MG63 (cell line): Measurements from ENCODE around the gene F13A1. TPM values are rescaled to one million over a fixed set of nuclear protein-coding genes. Genes with fewer than 3 reads are reported as not detected.

Source experiments
- DNase-seq: peaks from one replicate; pipeline ENCODE4 v3.0.0-alpha.2; 2020
- H3K27me3 ChIP-seq: fragments of 250-450 bp; sonication (Bioruptor Pico); 2 replicates; pipeline ENCODE4 v1.5.1; 2020; ENCODE audit warnings: mild to moderate bottlenecking, moderate library complexity
- H3K36me3 ChIP-seq: fragments of 250-450 bp; sonication (Bioruptor Pico); 2 replicates; pipeline ENCODE4 v1.5.1; 2020; ENCODE audit warnings: mild to moderate bottlenecking, moderate library complexity
- H3K4me3 ChIP-seq: fragments of 250-450 bp; sonication (Bioruptor Pico); 2 replicates; pipeline ENCODE4 v1.5.1; 2020; ENCODE audit warnings: mild to moderate bottlenecking, moderate library complexity
- H3K9me3 ChIP-seq: fragments of 250-450 bp; sonication (Bioruptor Pico); 2 replicates; pipeline ENCODE4 v1.5.1; 2020; ENCODE audit warnings: mild to moderate bottlenecking, moderate library complexity
- total RNA-seq: library from RNA; depleted of rRNA; stranded (reverse); fragments of >200 nt; shearing (Covaris generic); gene quantifications from 2 replicates; pipeline ENCODE4 v1.2.3, GENCODE V29; 2014; ENCODE audit warnings: low replicate concordance

Gene F13A1
- total RNA-seq, 1 experiment from 2014 or later, result not detected

DNA sequence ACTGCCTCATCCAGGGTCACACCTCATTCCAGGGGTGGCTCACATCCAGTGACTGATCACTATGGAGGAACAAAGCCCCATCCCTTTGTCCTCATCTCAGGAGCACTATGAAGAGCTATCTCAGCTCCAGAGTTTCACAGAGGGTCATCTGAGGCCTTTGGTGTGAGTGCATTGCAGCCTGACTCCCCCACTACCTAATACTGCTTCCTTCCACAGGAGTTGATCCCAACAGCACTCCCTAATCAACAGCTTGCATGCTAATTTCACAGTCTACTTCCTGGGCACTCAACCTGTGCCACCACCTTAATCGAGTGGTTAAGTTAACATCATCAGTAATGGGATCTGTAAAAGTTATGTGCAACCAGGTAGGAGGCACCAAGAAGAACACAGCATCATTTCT lies 37.7 kb downstream of the F13A1 start:
- Histone ChIP-seq H3K4me3 (no peak overlapping the region), H3K36me3 (no peaks in the 10 kb centered on the region), H3K9me3 (no peaks in the 10 kb centered on the region), H3K27me3 (no peaks in the 10 kb centered on the region)
- DNase-seq, result no peak

DNA sequence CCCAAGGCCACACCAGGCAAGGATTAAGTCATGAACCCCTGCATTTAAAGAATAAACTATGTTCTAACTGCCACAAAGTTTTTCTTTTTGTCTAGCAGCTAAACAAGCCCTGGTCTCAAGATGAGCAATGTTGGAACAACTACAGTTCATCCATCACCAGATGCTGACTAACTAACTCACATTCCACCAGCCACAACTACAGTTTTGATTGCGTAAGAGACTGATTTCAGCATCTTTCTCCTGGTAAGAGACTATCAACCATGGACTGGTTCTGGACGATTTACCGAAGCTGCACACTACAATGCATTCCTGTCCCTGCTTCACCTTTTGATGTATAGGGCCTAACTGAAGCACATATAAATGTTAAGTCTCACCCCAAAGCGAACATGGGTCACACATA lies 43.0 kb downstream of the F13A1 start:
- H3K27me3 ChIP-seq, result no peaks in the 10 kb centered on the region
- H3K9me3 ChIP-seq, result no peaks in the 10 kb centered on the region
- H3K36me3 ChIP-seq, result no peaks in the 10 kb centered on the region
- H3K4me3 ChIP-seq, result no peak overlapping the region
- DNase-seq, result no peak

DNA sequence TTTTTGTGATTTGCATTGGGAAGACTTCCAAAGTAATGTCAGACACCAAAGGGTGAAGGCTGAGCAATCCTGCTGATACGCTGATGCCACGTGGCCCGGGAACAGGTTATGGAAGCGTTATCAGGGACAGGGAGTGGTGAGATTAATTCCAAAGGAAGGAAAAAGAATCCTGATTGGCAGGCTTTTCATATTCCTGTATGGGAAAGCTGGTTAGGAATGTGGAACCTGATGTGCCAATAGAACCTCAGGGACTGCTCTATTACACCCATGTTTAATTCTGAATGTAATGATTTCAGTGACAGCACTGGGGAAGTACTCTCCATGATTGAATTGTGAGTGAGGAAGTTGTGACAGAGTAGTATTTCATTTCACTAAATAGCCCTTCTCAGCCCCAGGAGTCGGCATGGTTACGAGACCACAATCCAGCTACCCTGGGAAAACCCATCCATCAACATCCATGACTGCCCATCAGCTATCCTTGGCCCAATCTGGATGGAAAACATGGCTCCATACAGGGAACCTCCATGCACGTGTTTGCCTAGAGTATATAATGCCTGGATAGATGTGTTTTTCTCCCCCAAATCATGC lies 49.4 kb downstream of the F13A1 start:
- Histone ChIP-seq H3K27me3 (no peaks in the 10 kb centered on the region), H3K4me3 (no peak overlapping the region), H3K9me3 (no peaks in the 10 kb centered on the region), H3K36me3 (no peaks in the 10 kb centered on the region)
- no peak for DNase-seq

DNA sequence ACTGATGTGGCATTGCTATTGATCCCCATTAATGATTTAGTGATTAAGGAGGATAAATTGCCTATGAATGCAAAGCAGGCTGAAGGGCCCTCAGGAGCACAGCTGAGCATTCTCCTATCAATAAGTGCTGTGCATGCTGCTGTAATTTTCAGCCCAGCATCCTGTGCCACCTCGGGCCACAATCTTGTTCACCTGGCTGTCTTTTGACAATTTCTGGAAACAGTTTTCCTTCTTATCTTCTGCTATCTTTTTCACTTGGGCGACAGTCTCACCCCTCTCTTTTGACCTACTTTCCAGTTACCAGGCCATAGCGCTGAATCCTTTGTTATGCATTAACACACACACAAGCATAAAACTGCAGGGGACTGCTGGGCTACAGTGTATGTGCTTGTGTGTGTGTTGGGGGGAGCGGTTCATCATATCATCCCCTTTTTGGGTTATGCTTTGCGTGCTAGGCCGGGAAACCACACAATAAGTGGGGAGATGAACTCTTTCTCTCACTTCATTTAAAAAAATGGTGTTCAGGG lies 60.2 kb downstream of the F13A1 start:
- no peak for DNase-seq
- no peaks in the 10 kb centered on the region for H3K9me3 ChIP-seq
- no peaks in the 10 kb centered on the region for H3K27me3 ChIP-seq
- no peak overlapping the region for H3K4me3 ChIP-seq
- no peaks in the 10 kb centered on the region for H3K36me3 ChIP-seq

DNA sequence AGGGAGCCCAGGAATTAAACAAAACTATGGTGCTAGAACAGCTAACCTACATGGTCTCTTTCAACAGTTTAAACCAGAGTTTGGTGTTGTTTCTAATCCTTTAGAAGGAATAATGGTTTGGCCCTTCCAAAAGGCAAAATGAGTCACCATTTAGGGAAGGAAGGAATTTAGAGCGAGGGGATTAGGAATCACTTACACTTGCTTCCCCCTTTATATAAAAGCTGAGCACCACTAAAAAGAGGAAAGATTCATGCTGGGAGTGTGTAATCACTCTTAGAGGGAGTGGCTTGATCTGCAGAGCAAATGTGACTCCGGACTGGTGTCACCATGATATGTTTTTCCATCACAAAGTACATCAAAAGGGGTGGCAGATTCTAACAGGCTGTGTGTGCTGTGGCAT lies 63.6 kb downstream of the F13A1 start:
- Histone ChIP-seq H3K27me3 (no peaks in the 10 kb centered on the region), H3K9me3 (no peaks in the 10 kb centered on the region), H3K36me3 (no peaks in the 10 kb centered on the region), H3K4me3 (no peak overlapping the region)
- no peak for DNase-seq

DNA sequence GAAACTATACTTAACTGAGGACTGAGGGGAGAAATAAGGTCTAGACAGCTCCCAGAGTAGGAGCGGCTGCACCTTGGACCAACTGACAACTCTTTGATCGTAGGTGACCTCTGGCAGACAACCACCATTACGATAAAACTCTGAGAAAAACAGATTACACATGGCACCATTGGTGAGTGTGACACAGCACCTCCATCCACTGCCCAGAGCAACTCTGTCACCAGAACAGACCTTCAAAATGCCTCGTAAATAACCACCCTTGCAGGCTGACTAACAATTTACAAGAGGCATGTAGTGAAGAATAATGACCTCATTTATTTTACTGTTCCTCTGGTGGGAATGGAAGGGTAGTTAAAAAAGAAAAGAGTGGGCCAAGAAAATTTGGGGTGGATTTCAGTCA lies 64.2 kb downstream of the F13A1 start:
- Histone ChIP-seq H3K9me3 (no peaks in the 10 kb centered on the region), H3K36me3 (no peaks in the 10 kb centered on the region), H3K27me3 (0 out of 2 replicates have a peak, but pooled peaks cover 2% of the 10 kb centered on the region), H3K4me3 (no peak overlapping the region)
- DNase-seq, result no peak

DNA sequence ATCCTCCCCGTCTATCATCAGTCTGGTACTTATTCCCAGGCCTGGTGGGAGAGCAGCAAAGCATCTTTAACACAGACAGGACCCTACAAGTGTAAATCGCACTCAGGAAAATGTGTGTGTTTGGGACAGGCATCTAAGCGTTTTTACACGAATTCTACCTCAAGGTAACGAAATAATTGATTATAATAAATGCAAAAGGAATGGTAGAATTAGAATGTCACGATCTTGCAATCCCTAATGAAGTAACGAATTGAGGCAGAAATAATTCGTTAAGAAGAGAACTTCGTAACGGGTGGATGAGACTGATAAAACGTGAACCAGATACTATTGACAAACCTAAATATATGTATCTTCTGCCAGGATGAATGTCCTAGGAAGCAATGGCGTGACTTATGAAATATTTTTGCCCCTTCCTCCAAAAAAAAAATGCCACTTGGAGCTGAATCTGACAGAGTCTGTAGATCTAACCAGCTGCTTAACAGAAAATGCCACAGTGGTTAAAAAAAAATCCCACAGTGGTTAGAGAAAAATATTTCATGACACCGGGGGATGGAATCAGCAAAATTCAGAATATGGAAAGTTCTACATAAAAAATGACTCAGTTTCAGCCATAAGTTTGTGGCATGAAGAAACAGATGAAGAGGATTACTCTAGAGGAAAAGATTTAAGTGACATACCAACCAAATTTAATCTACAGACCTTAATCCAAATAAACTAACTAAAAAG lies 68.7 kb downstream of the F13A1 start:
- no peak for DNase-seq

DNA sequence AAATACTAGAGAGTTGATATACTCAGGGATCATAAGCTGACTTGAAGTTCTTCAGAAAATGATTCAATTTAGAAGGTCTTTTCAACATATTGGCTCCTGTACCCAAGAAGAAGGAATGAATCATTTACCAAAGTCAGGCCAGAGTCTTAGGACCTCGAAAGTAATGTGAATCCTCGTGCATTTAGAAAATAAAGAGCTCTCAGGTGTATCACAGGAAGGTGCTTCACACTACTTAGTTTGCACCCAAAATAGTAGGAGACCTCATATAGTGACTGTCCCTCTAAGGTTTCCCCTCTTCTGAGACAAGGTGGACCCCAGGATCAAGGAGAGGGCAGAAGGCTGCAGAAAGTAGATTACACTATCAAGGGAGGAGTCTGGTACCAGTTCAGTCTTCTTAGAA lies 71.8 kb downstream of the F13A1 start:
- no peak for DNase-seq
- Histone ChIP-seq H3K27me3 (peaks cover 6% of the 10 kb centered on the region; the same call in 1 of the 2 replicates), H3K9me3 (no peaks in the 10 kb centered on the region), H3K36me3 (no peaks in the 10 kb centered on the region), H3K4me3 (no peak overlapping the region)

More for the DNA sequence above, 68.7 kb downstream of the F13A1 start:
- Histone ChIP-seq H3K27me3 (peaks cover 6% of the 10 kb centered on the region; the same call in 1 of the 2 replicates), H3K9me3 (no peaks in the 10 kb centered on the region), H3K4me3 (no peak overlapping the region), H3K36me3 (no peaks in the 10 kb centered on the region)

DNA sequence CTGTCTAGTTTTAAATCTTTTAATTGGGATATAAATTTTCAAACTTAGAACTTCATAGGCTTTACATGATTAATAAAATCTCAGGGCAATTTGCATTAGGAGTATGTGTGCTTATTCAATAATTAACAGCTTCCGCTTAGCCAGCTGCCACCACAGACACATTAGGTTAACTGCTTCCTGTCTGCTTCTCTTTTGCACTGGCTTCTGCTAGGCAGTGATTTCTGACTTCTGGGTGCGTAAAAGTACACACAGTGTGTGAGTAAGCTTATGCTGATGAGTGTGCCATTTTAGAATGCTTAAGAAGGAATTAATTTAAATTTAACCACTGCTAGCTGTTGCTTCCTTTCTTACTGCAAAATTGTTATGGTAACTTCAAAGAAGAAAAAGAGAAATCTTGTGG lies 73.9 kb downstream of the F13A1 start:
- Histone ChIP-seq H3K36me3 (no peaks in the 10 kb centered on the region), H3K4me3 (no peak overlapping the region), H3K27me3 (peaks cover 6% of the 10 kb centered on the region; the same call in 1 of the 2 replicates), H3K9me3 (no peaks in the 10 kb centered on the region)
- no peak for DNase-seq

DNA sequence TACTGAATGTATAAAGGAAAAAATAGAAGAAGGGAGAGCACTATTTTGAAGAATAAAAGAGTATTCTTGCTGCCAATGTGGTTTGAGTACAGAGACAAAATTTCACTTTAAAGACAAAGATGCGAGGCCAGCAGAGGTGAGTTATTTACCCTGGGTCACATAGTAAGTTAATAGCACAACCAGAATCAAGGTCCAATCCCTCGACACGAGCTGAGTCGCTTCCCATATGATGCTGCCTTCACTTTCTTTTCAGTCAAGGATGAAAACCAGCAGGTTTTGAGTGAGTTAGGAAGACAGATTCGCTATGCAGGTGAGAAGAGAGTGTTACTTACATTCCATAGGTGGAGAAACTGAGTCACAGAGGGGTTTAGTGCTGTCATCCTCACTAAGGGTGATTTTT lies 75.8 kb downstream of the F13A1 start:
- Histone ChIP-seq H3K27me3 (peaks cover 3% of the 10 kb centered on the region; the same call in 1 of the 2 replicates), H3K36me3 (no peaks in the 10 kb centered on the region), H3K4me3 (no peak overlapping the region), H3K9me3 (no peaks in the 10 kb centered on the region)
- DNase-seq, result no peak

DNA sequence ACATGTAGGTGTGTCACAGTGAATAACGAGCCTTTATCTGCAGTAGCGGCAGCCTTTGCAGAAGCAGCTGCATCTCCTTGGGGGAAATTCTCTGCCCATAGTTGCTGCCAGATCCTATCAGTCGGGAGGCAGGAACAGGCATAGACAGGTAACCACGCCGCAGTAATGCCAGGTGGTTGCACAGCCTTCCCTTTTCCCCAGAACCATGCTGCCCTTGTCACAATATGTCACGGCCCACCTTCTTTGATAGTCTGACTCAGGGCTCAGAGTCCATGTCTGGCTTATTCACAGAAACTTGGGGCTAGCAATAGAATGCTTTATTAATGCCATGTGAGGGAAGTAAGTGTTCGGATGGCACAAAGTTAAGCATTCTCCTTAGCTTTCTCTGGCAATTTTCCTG lies 76.6 kb downstream of the F13A1 start:
- no peaks in the 10 kb centered on the region for H3K9me3 ChIP-seq
- no peak for DNase-seq
- no peaks in the 10 kb centered on the region for H3K36me3 ChIP-seq
- no peak overlapping the region for H3K4me3 ChIP-seq
- peaks cover 3% of the 10 kb centered on the region; the same call in 1 of the 2 replicates for H3K27me3 ChIP-seq

DNA sequence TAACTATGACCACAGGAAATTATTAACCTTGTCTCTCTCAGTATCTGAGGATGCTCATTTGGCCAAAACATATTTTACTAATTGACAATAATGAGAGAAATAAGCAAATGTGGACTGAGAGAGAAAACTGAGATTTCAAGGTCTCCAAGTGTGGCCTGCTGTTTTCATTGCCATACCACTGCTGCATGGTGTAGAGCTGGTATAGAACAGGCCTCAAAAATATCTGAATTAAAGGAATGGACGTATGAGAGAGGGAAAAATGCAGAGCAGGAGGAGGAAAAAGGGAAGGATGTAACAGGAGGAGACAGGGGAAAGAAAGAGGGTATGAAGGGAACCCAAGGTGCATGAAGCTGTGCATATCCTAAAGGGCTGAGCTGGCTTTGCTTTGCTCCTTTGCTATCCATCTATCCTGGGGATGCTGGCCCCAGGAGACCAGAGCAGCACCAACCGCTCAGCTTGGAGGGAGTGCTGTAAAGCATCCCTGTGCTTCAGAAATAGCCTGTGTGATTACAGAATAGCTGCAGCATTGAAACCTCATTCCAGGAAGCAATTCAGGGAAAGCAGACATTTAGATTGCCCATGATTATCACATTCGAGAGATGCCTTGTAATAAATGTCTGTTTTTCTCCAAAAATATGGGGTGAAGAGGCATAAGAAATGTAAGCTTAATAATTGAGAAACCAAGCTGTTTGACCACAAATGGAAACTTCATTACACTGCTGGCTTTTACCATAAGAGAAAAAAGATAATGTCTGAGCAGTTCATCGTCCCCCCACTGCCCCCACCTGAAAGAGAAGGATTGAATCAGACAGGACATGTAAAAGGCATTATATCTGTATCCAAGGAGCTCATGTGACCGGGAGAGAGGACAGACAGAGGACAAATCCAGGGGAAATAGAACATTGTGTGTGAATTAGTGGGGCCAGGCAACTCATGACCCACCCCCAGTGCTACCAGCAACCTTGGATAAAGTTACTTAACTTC lies 80.6 kb downstream of the F13A1 start:
- Histone ChIP-seq H3K4me3 (no peak overlapping the region), H3K36me3 (no peaks in the 10 kb centered on the region), H3K9me3 (no peaks in the 10 kb centered on the region), H3K27me3 (no peaks in the 10 kb centered on the region; the same call in 1 of the 2 replicates)
- no peak for DNase-seq

DNA sequence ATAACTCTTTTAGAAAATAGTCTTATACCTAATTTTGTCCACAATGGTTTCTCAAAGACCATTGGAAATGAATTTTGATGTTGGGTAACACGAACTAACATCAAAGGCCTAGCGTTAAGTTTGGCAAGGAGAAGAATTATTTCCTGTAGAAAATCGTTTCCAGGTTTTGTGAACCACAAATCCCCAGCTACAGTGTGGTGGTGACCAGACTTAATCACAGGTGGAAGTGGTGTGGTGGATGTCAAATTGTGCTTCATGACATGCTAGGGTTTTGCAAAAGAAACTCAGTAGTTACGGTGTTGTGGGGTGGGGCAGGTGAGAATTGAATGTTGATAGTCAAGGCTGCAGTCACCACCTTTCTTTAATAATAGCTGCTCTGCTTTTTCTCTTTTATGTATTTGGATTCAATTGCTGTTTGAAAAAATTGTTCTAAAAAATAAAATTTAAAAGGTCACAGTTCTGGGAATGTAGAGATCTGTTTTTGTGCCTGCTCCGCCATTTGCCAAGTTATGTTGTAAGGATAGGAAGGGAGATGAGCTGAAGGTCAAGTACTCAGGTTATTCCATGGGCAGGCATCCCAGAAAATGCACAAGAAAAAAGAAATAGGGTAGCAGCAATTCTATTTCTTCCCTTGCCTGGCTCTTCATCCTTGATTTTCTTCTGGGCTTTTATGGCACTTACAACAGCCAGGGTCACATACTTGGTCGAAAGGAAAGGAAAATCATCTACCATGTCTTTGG lies 83.6 kb downstream of the F13A1 start:
- Histone ChIP-seq H3K36me3 (no peaks in the 10 kb centered on the region), H3K27me3 (no peaks in the 10 kb centered on the region; the same call in 1 of the 2 replicates), H3K4me3 (no peak overlapping the region), H3K9me3 (no peaks in the 10 kb centered on the region)
- no peak for DNase-seq

DNA sequence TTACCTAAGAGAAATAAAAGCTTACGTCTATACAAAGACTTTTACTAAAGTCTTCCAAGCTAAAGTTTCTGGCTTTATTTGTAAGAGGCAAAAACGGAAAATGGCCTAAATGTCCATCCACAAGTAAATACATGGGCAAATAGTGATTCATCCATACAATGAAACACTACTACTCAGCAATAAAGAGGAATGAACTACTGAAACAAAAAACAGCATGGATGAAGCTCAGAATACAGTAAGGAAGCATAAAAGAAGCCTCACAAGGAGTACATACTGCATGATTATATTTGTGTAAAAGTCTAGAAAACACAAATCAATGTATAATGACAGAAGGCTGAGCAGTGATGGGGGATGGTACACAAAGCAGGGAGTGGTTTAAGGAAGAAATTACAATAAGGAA lies 84.7 kb downstream of the F13A1 start:
- H3K36me3 ChIP-seq, result no peaks in the 10 kb centered on the region
- H3K4me3 ChIP-seq, result no peak overlapping the region
- no peaks in the 10 kb centered on the region; the same call in 1 of the 2 replicates for H3K27me3 ChIP-seq
- no peaks in the 10 kb centered on the region for H3K9me3 ChIP-seq
- no peak for DNase-seq

DNA sequence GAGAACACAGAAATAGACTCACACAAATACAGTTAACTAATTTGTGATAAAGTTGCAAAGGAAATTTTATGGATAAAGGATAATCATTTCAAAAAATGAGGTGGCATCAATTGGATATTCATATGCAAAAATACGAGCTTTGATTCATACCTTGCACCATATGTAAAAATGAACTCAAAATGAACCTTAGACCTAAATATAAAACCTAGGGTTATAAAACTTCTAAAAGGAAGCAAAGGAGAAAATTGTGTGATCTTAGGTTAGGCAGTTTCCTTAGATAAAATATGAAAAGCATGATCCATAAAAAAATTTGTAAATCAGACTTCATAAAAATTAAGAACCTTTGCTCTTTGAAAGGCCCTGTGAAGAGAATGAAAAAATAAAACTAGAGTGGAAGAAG lies 85.5 kb downstream of the F13A1 start:
- Histone ChIP-seq H3K9me3 (no peaks in the 10 kb centered on the region), H3K27me3 (no peaks in the 10 kb centered on the region; the same call in 1 of the 2 replicates), H3K4me3 (no peak overlapping the region), H3K36me3 (no peaks in the 10 kb centered on the region)
- DNase-seq, result no peak

DNA sequence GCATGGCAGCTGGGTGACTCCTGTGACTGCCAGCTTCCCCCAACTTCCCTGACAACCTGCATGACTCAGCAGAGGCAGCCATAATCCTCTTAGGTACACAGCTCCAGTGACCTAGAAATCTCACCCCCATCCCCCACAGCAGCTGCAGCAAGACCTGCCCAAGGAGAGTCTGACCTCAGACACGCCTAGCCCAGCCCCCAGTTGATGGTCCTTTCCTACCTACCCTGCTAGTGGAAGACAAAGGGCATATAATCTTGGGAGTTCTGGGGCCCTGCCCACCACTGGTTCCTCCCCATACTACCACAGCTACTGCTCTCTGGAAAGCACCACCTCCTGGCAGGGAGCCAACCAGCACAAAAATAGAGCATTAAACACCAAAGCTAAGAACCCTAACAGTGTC lies 90.2 kb downstream of the F13A1 start:
- Histone ChIP-seq H3K9me3 (no peaks in the 10 kb centered on the region), H3K4me3 (no peak overlapping the region), H3K27me3 (no peaks in the 10 kb centered on the region), H3K36me3 (no peaks in the 10 kb centered on the region)
- DNase-seq, result no peak
